Activated T-cell treated with anti-CD3 and anti-CD28 coated beads for 48 hours (primary cell): ENCODE results near the gene STRA6.

ENCODE experiments used
- DNase-seq: peaks from one replicate; pipeline ENCODE4 v3.0.0-alpha.2; 2020; ENCODE audit warnings: low read depth

STRA6 gene

DNA sequence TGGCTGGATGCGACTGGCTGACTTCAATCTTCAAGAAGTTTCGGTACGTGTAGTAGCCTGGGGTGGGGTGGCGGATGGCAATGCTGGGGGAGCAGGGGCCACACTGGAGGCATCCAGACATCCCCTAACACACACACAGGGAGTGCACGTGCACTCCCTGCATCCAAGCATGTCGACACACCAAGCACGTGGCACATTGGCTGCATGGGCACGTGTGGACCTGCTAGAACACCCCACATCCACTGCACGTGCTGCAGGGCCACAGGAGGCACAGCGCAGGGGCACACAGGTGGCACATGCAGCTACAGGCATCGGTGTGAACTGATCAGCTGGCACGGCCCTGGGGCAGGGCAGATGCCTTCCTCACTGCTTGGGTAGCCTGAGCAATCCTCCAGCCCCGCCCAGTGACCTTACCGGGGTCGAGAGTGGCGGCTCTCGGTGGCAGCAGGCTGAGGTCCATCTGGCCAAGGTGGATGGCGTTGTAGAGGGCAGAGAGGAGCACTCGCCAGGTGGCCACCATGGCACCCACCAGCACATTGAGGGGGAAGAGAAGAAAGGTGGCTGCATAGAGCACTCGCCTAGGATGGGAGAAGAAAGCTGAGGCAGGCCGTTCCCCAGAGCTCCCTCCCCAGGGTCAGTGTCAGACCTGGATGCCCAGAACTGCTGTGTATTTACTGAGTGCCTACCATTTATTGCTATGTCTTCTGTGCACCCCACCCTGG is 21.5 kb downstream of the STRA6 start:
- DNase-seq = no peak

DNA sequence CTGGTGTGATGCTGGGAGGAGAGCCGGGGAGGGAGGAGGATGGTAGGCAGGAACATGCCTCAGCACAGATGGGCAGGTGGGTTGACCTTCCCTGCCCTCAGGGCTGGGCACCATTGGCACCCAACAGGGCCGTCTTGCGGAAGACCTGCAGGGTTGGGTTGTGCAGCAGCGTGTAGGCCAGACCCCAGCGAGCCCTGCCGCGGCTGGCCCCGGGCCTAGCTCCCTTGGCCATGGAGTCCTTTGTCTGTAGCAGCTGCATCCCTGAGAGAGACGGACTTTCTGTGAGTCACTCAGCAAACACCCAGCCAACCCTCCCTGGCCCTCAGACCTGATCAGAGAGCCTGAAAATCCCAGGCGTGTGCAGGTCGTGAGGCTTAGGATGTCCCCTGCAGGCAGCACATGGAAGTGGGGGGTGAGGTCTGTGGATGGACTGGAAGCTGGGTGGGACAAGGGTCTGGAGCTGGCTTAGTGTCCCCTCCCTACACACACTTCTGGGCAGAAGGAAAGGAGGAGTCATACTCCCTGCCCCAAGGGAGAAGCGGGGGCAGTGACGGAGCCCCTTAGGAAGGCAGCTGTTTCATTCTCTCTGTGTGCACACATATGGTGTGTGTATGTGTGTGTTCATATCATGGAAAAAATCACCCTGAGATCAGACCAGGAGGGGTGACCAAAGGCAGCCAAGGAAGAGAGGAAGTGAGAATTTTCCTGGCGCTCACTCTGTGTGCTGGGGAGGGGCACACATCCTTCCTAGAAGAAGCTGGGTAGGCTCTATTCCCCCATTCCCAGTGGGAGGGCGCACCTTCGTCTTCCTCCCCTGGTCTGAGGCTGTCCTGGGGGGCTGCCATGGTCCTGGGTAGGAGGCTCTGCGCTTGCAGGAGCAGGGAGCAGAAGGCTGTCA is 22.4 kb downstream of the STRA6 start:
- no peak for DNase-seq

DNA sequence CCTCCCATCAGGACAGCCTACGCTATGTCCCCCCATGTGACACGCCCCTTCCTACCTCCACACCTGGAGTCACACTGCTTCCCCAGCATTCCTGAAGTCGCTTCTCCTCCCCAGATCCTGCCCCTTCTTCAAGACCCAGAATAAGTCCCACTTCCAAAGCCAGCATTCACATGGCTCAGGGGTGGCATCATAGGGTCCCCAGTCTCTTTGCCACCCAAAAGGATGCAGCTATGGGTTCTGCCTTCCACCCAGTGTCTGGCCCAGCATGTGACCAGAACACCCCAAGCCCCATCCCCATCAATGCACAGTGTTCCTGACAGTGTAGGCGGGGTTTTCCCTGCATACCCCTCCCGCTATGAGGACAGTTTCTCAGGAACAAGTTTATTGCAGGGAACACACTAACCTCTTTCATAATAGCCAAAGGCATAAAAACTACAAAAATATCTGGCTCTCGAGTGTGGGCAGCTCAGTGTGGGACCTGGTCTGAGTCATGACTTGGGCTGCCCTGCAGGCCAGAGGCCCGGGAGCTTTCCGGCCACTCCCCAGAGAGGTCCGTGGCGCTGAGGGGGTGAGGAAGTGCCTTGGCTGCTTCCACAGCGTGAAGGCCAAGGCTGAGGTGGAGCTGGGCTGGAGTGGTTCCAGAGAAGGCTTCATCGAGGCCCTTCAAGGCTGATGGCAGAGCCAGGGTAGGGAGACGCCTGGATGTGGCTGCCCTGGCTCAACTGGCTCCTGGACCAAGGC is 23.3 kb downstream of the STRA6 start:
- DNase-seq = no peak

DNA sequence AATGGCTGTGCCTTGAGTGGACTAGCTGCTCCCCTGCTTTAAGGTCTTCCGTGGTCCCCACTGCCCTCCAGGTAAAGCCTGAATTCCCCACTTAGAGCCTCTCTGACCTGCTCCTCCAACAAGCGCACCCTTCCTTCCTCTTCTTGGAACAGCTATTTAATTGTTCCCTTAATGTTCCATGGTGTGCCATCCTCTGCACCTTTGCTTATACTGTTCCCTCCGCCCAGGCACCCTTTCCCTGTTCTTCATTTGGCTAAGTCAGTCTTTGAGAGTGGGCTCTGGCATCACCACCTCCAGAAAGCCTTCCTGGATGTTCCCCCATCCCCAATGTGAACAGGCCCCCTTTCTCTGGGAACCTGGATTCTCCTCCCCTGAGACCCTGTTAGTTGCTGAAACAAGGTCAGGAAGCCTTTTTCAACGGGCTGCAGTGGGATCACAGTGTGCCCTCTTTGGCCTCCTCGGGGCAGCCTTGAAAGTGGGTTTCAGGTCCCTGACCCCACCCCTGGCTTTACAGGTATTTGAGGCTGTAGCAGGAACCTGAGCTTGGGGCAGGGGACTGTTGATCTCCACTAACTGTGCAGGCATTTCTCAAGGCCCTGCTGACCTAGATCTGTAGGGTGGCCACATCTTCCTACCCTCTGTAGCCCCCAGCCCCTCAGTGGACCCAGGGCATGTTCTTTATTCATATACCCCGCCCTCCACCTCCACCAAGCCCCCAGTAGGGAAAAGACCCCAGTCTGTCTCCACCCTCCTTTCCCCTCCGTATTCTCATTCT is 24.1 kb downstream of the STRA6 start:
- no peak for DNase-seq

DNA sequence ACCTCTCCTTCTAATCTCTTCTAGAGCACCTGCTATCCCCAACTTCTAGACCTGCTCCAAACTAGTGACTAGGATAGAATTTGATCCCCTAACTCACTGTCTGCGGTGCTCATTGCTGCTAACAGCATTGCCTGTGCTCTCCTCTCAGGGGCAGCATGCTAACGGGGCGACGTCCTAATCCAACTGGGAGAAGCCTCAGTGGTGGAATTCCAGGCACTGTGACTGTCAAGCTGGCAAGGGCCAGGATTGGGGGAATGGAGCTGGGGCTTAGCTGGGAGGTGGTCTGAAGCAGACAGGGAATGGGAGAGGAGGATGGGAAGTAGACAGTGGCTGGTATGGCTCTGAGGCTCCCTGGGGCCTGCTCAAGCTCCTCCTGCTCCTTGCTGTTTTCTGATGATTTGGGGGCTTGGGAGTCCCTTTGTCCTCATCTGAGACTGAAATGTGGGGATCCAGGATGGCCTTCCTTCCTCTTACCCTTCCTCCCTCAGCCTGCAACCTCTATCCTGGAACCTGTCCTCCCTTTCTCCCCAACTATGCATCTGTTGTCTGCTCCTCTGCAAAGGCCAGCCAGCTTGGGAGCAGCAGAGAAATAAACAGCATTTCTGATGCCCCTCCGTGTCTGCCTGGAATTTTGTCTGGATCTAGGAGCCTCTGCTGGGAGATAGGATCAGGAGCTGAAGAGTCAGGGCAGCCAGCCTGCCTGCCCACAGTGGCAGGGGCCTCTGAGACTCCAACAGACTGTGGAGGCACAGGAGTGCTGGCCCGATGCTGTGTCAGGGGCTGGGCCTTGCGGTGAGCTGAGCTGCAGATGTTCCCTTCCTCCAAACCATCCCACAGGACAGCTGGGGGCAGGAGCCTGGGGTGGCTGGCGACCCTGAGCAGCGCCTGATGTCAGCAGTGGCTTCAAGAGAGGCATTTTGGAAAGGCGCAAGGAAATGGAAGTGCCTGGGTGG is 26.0 kb downstream of the STRA6 start:
- DNase-seq = no peak

DNA sequence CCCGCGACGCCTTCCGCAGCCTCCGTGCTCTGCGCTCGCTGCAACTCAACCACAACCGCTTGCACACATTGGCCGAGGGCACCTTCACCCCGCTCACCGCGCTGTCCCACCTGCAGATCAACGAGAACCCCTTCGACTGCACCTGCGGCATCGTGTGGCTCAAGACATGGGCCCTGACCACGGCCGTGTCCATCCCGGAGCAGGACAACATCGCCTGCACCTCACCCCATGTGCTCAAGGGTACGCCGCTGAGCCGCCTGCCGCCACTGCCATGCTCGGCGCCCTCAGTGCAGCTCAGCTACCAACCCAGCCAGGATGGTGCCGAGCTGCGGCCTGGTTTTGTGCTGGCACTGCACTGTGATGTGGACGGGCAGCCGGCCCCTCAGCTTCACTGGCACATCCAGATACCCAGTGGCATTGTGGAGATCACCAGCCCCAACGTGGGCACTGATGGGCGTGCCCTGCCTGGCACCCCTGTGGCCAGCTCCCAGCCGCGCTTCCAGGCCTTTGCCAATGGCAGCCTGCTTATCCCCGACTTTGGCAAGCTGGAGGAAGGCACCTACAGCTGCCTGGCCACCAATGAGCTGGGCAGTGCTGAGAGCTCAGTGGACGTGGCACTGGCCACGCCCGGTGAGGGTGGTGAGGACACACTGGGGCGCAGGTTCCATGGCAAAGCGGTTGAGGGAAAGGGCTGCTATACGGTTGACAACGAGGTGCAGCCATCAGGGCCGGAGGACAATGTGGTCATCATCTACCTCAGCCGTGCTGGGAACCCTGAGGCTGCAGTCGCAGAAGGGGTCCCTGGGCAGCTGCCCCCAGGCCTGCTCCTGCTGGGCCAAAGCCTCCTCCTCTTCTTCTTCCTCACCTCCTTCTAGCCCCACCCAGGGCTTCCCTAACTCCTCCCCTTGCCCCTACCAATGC is 27.1 kb downstream of the STRA6 start:
- no peak for DNase-seq

DNA sequence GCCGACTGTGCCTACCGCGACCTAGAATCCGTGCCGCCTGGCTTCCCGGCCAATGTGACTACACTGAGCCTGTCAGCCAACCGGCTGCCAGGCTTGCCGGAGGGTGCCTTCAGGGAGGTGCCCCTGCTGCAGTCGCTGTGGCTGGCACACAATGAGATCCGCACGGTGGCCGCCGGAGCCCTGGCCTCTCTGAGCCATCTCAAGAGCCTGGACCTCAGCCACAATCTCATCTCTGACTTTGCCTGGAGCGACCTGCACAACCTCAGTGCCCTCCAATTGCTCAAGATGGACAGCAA is 27.7 kb downstream of the STRA6 start:
- no peak for DNase-seq

DNA sequence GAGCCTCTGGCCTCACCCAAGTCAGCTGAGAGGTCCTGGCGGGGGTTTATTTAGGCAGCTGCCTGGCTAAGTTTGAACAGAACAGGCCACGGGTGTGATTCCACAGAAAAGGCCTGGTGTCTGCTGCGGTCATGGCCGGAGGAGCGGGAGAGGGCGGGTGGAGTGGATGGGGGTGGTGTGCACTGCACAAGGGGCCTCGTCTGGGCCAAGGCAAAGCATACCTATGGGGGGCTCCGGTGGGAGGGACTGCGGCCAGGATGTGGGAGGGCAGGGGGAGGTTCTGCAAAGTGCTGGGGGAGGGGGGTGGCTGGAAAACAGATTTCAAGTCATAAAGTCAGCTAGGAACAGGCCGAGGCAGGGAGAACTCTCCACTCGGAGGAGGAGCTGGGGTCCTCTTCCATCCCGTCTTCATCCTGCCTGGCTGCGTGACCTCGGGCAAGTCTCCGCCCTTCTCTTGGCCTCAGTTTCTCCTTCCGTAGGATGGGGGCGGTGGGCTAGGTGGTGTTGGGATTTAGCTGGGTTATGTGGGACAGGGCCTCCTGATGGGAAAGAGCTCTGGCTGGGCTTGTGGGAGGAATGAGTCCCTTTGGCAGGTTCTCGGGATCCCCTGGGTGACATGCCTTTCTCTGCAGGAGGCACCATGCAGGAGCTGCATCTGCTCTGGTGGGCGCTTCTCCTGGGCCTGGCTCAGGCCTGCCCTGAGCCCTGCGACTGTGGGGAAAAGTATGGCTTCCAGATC is 28.2 kb downstream of the STRA6 start:
- DNase-seq = no peak

DNA sequence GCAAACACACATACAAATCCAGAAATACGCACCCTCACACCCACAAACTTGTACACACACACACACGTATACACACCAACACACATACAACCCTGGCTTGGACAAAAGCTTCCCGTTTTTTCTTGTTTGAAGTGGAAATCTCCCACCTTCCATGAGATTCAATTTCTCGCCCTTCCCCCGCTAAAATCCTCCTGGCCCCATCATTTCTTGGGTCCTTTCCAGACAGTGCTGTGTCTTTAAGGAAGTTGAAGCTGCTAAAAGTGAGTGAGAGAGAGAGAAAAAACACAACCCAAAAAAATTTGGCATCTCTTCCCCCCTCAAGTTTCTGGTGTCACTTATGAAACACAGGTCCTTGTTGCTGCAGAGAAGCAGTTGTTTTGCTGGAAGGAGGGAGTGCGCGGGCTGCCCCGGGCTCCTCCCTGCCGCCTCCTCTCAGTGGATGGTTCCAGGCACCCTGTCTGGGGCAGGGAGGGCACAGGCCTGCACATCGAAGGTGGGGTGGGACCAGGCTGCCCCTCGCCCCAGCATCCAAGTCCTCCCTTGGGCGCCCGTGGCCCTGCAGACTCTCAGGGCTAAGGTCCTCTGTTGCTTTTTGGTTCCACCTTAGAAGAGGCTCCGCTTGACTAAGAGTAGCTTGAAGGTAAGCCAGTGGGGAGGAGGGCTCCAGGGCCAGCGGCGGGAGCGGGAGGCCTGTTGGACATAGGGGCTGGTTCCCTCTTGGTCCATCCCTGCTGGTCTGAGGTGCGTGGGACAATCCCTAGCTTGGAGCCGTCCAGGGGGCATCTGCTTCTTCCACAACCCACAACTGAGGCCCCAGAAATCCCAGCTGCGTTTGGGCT is 29.0 kb downstream of the STRA6 start, which contains the start of gene ISLR:
TSS of gene ISLR (plus strand) at position 331 of the 839 bp plus-strand sequence. CDS start 1,149 bp downstream, outside the sequence.
- no peak for DNase-seq

DNA sequence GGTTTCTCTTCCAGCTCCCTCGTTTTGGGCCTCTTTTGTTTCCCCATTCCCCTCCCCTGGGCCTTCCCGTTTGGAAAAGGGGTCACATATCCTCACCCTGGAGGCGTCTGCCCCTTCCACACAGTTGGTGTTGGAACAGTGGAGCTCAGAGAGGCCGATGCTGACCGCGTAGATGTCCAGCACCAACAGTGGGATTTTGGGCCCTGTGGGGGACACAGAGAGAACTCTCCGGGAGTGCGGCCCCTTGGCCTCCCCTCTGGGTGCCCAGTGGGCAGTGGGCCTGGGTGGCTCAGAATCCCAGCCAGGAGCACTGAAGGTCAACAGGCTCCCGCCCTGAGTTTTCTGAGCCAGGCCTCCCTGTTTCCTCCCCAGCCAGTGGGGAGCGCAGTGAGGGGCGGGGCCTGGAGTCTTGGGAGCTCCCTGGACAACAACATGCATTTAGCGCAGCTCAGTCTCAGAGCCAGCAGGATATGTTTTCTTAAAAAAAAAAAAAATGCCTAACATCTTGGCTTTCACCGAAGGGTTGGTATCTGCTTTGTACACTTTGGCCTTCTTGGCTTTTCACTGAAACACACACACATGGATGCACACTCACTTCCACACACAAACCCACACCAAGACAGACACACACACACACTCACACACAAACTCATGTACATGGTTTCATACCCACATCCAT is 29.7 kb downstream of the STRA6 start:
- DNase-seq = no peak

DNA sequence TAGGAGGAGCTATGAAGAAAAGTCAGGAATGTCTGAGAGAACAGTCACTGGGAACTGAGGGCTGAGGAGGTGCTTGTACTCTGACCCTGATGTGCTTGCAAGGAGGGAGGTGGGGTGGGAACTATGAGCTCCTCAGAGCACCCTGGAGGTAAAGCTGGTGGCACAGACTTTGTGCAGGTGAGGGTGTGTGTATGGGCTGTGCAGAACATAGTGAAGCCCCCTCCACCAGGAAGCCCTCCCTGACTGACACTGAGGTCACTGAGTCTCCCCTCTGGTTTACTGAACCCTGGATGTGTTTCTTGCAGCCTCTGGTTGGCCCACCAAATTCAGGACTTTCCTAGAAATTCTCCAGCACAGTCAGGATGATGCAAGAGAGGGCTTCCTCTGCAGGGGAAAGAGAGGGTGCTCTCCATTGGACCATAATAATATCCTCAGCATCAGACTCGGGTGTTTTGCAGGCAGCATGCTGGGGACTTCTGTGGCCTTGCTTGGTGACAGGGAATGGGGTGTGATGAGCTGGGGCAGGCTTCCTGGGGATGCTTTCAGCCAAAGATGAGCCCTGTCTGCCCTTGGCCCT is 30.5 kb downstream of the STRA6 start:
- DNase-seq = no peak

DNA sequence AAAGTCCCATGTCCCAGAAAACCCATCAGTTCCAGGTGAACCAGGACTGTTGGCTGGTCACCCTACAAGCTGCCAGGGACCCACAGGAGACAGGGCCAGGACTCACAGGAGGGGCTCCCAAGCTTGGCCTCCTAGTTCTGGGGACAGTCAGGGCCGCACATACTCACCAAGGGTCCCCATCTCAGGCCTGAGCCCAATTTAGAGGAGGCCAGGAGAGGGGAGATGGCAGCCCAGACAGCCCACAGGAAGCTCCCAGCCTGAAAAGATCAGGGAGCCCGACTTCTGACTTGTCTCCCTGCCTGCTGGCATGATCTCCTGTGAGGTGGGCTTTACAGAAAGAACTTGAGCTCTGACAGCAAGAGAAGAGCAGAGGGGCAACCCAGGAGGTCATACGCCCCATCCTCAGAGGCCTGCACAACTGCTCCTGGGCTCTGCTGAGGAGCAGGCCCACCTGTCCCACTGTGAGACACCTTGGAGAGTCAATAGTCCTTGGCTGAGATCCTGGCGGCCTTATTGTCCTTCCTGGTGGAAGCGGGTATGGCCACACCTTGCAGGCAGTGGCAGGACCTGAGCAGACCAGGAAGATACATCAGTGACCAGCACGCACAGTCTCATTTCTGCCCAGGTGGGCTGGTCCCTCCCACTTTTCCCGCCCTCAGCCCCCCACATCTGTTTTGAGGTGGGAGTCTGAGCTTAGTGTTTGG is 31.6 kb downstream of the STRA6 start:
- DNase-seq = no peak

DNA sequence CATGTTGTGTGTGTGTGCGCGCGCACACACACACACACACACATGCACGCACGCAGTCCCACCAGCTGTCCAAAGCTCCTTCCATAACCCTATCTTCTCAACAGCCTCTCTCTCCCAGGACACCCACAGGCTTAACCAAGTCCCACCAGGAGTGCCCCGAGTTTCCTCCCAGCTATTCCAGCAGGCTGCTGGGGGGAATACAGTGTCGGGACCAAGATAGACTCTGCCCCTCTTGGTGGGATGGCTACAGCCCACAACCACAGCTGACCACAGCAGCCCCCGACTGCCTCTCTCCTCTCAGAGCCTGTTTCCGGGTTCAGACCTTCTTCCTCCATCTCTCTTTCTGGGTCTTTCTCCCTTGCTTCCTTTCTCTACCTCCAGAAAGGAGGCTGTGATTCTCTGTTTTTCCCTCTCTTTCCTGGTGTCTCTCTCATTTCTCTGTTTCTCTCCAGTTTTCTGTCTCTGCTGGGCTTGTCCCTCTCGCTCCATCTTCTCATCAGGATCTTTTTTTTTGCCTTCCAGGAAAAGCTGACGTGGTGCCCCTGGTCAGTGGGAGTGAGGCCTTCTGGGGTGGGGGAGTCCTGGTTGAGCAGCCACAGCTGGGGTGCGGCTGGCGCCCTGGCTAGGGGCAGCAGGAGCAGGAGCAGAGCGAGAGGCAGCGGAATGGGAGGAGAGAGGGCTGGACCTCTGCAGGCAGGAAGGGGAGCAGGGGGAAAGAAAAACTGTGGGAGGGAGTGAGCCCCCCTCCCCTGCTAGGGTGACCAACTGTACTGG is 32.3 kb downstream of the STRA6 start:
- no peak for DNase-seq

DNA sequence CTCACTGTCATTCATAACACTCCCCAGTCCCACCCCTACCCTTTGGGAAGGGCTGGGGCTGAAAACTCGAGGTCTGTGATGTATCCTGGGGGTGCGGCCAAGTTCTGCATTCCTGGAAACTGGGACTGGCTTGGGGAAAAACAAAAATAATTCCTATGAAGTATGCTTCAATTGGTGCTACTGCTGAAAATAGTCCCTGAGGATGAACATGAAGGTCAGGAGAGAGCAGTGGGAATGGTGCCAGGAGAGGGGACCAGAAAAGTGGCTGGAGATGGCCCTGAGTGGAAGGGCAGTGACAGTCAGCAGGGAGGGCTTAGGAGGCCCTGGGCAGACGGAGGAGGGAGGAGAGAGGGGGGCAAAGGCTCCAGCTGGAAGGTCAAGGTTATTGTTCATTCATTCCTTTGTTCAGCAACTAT is 33.9 kb downstream of the STRA6 start:
- DNase-seq = no peak

DNA sequence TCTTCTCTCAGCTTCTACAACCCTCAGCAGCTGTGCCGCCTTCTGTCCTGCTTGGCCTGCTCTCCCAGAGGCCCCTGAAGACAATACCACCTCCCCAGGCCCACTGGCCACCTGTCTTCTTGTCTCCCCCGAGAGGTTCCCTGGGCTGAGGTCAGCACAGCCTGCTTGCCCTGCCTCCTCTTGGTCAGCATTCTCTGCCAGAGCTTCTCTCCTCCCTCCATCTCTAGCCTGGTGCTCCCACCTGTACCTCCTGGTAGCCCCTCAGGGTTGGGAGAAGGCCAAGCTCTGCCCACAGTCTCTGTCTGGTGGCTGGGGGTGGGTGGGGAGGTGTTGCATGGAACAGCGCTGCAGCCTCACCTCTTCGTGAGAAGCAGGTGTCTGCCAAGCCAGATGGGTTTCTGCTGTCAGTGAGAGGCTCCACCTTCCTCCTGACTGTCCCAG is 34.7 kb downstream of the STRA6 start:
- DNase-seq = no peak

DNA sequence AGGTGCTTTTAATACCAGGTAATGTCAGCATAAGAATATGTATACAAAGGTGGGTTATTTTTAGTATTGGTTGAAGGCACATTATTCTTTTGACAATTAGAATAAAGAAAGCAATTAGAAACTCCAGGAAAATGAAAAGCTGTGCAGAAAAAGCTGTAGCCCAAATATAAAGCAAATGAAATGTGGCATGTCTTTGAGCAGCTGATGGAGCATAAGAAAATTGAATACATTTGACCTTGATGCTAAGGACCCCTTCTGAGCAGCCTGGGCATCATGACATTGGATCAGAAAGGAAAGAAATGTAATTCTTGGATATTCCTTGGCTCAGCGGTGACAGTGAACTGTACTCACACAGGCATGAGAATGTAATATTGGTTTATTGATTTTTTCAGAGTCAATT is 37.1 kb downstream of the STRA6 start:
- DNase-seq = no peak
